Cardiac muscle cell (in vitro differentiated cells and primary cell): ENCODE results near the gene ARTN. TPM values are rescaled to one million over a fixed set of nuclear protein-coding genes. Genes with fewer than 3 reads are reported as not detected.

Experiments
- DNase-seq, 2 donors: peaks; one replicate each; pipeline versions ENCODE4 v3.0.0 to v3.0.0-alpha.2; 2010 to 2017; ENCODE audit warnings: low read depth in 1 of 2, low spot score in 1 of 2
- H3K27ac ChIP-seq: fragments of 200-600 bp; sonication (generic); 2 replicates; pipeline ENCODE4 v1.5.1; 2016
- H3K27me3 ChIP-seq: fragments of 200-600 bp; sonication (generic); 2 replicates; pipeline ENCODE4 v1.6.0; 2016; ENCODE audit warnings: control low read depth
- H3K36me3 ChIP-seq: fragments of 200-600 bp; sonication (generic); 2 replicates; pipeline ENCODE4 v1.5.1; 2016; ENCODE audit warnings: control low read depth
- H3K4me1 ChIP-seq: fragments of 200-600 bp; sonication (generic); 2 replicates; pipeline ENCODE4 v1.8.1; 2017; ENCODE audit warnings: low read depth, mild to moderate bottlenecking, mixed run types
- H3K4me3 ChIP-seq: fragments of 200-600 bp; sonication (generic); 2 replicates; pipeline ENCODE4 v1.5.1; 2016; ENCODE audit warnings: mild to moderate bottlenecking
- H3K9me3 ChIP-seq: fragments of 200-600 bp; sonication (generic); 2 replicates; pipeline ENCODE4 v1.5.1; 2017; ENCODE audit warnings: low read depth, mild to moderate bottlenecking, control low read depth
- polyA plus RNA-seq: library from polyadenylated mRNA; unstranded; fragments of >200 nt; fragmentation: Nextera tagmentation; extraction: Ambion mirVana; gene quantifications from 2 replicates; pipeline ENCODE4 v1.2.1, GENCODE V29; 2016
- total RNA-seq: library from RNA; depleted of rRNA; stranded (reverse); fragments of >200 nt; gene quantifications from 2 replicates; pipeline ENCODE4 v1.2.3, GENCODE V29; 2016
- TF ChIP-seq, protein P1 (sequence below): IDR thresholded peaks from 2 replicates; pipeline ENCODE4 v1.5.1; 2012; ENCODE audit warnings: low read depth, mild to moderate bottlenecking, low read length

Gene ARTN
- total and polyA plus RNA-seq, 2 experiments from 2014 or later = 26.2 to 50.5 TPM

GRCh38 chr1:43946236-43947060 is 12.8 kb downstream of the ARTN start, which contains the start of gene IPO13:
IPO13 (plus strand) TSS chr1:43946950; CDS start chr1:43947601, 651 bp downstream.
- Histone ChIP-seq H3K9me3 (no peaks in the 10 kb centered on the region), H3K27ac (peak within 1 kb of the TSS; percentile 99), H3K4me1 (peaks cover 12% of the 10 kb centered on the region), H3K27me3 (no peaks in the 10 kb centered on the region), H3K36me3 (no peaks in the 10 kb centered on the region), H3K4me3 (peak within 1 kb of the TSS; percentile 56)
- TF ChIP-seq, protein P1, sequence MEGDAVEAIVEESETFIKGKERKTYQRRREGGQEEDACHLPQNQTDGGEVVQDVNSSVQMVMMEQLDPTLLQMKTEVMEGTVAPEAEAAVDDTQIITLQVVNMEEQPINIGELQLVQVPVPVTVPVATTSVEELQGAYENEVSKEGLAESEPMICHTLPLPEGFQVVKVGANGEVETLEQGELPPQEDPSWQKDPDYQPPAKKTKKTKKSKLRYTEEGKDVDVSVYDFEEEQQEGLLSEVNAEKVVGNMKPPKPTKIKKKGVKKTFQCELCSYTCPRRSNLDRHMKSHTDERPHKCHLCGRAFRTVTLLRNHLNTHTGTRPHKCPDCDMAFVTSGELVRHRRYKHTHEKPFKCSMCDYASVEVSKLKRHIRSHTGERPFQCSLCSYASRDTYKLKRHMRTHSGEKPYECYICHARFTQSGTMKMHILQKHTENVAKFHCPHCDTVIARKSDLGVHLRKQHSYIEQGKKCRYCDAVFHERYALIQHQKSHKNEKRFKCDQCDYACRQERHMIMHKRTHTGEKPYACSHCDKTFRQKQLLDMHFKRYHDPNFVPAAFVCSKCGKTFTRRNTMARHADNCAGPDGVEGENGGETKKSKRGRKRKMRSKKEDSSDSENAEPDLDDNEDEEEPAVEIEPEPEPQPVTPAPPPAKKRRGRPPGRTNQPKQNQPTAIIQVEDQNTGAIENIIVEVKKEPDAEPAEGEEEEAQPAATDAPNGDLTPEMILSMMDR = peak; percentile 68
- peak; percentile 96 to 98 for DNase-seq

GRCh38 chr1:43947061-43947873 is 13.7 kb downstream of the ARTN start:
- H3K4me3 ChIP-seq = peak overlapping the region; percentile 56
- peak overlapping the region; percentile 99 for H3K27ac ChIP-seq
- no peaks in the 10 kb centered on the region for H3K27me3 ChIP-seq
- H3K36me3 ChIP-seq = no peaks in the 10 kb centered on the region
- TF ChIP-seq, protein P1 = no peak
- no peaks in the 10 kb centered on the region for H3K9me3 ChIP-seq
- no peak for DNase-seq
- H3K4me1 ChIP-seq = peaks cover 12% of the 10 kb centered on the region

DNA sequence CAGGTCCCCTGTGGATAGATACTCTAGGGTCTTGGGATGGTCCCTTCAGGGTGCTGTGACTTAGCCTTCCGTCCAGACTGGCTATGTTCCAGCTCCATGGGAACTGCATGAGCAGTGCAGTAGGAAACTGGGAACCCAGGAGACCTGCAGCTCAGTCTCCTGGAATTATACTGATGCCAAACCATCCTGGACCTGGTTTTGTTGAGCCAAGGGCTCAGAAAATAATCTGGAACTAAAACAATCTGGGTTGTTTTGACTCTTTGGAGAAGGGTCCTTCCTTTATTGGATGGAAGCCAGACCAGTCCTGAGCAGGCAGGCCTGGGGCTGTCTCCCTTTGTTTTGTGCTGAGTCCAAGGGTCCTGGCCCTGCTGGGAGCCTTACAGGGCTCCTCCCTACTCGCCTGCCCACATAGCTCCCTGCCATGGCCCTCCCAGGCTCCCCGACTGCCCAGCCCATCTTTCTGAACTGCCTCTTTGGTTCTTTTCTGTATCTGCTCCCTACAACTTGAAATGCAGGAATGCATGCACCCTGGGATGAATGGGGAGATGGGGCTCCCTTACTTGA is 14.4 kb downstream of the ARTN start:
- H3K27ac ChIP-seq = no peak overlapping the region
- peaks cover 12% of the 10 kb centered on the region for H3K4me1 ChIP-seq
- no peaks in the 10 kb centered on the region for H3K27me3 ChIP-seq
- H3K4me3 ChIP-seq = peak overlapping the region; percentile 56
- H3K9me3 ChIP-seq = no peaks in the 10 kb centered on the region
- no peaks in the 10 kb centered on the region for H3K36me3 ChIP-seq
- no peak for DNase-seq
- TF ChIP-seq, protein P1 = no peak

DNA sequence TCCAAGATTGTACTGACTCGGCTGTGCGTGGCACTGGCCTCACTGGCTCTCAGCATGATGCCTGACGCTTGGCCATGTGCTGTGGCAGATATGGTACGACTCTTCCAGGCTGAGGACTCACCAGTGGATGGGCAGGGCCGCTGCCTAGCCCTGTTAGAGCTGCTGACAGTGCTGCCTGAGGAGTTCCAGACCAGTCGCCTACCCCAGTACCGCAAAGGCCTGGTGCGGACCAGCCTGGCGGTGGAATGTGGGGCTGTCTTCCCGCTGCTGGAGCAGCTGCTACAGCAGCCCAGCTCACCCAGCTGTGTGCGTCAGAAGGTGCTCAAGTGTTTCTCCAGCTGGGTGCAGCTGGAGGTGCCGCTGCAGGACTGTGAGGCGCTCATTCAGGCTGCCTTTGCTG is 16.1 kb downstream of the ARTN start:
- no peak for DNase-seq
- H3K4me3 ChIP-seq = no peak overlapping the region
- H3K9me3 ChIP-seq = no peaks in the 10 kb centered on the region
- H3K27ac ChIP-seq = no peak overlapping the region
- peaks cover 16% of the 10 kb centered on the region for H3K4me1 ChIP-seq
- no peaks in the 10 kb centered on the region for H3K27me3 ChIP-seq
- TF ChIP-seq, protein P1 = no peak
- no peaks in the 10 kb centered on the region for H3K36me3 ChIP-seq
